ENCODE measurements around the gene UQCR11. TPM values are rescaled to one million over a fixed set of nuclear protein-coding genes. Genes with fewer than 3 reads are reported as not detected.

The UQCR11 gene
- total RNA-seq, result 100 to 1,000 TPM; 103 to 113 TPM

GRCh38 chr19:1605236-1606137 is at the start of gene UQCR11:
Gene UQCR11 (minus strand): TSS chr19:1605462. CDS start chr19:1605409, 53 bp downstream.
- ATAC-seq (replicated peaks in 1 of 2) (peak; percentile 92 to 93), DNase-seq (peak; percentile 93 to 97)
- H3K9me3 Mint-ChIP-seq, result no peaks in the 10 kb centered on the region
- peak within 1 kb of the TSS; percentile 95 for H3K27ac Mint-ChIP-seq
- H3K4me3 Mint-ChIP-seq, result peak within 1 kb of the TSS; percentile 90 to 97
- peaks cover 65% of the 10 kb centered on the region for H3K4me1 Mint-ChIP-seq (ENCODE audit: low read depth)
- peaks cover 0 to 6% of the 10 kb centered on the region in 2 donors for H3K36me3 Mint-ChIP-seq (ENCODE audit: insufficient read depth in 2 of 2)
- no peaks in the 10 kb centered on the region for H3K27me3 Mint-ChIP-seq (ENCODE audit: low read depth)

- H3K36me3 Mint-ChIP-seq (ENCODE audit: insufficient read depth in 2 of 2), result peaks cover 0 to 5% of the 10 kb centered on the region in 2 donors
- peak overlapping the region; percentile 49 to 63 for H3K4me3 Mint-ChIP-seq
- DNase-seq, result no peak
- H3K27ac Mint-ChIP-seq, result no peak overlapping the region
- ATAC-seq (replicated peaks in 1 of 2), result no peak
- H3K27me3 Mint-ChIP-seq (ENCODE audit: low read depth), result no peaks in the 10 kb centered on the region
- peaks cover 14% of the 10 kb centered on the region for H3K4me1 Mint-ChIP-seq (ENCODE audit: low read depth)
- no peaks in the 10 kb centered on the region for H3K9me3 Mint-ChIP-seq
Observed at GRCh38 chr19:1654178-1654792, 49.0 kb upstream of the UQCR11 start.

GRCh38 chr19:1653300-1653628 is 48.0 kb upstream of the UQCR11 start:
- H3K27ac Mint-ChIP-seq, result no peak overlapping the region
- peak overlapping the region; percentile 81 to 88 for H3K4me3 Mint-ChIP-seq
- ATAC-seq (replicated peaks in 1 of 2) (peak in 1 of 2 donors; percentile 0), DNase-seq (no peak)
- peaks cover 23% of the 10 kb centered on the region for H3K4me1 Mint-ChIP-seq (ENCODE audit: low read depth)
- no peaks in the 10 kb centered on the region for H3K27me3 Mint-ChIP-seq (ENCODE audit: low read depth)
- no peaks in the 10 kb centered on the region for H3K9me3 Mint-ChIP-seq
- H3K36me3 Mint-ChIP-seq (ENCODE audit: insufficient read depth in 2 of 2), result peaks cover 0 to 6% of the 10 kb centered on the region in 2 donors

GRCh38 chr19:1652471-1653299 is 47.4 kb upstream of the UQCR11 start, which contains the start of gene TCF3:
Gene TCF3 (minus strand): TSS chr19:1652615. CDS start chr19:1650248, 2,367 bp downstream.
- peak within 1 kb of the TSS; percentile 81 for H3K27ac Mint-ChIP-seq
- H3K27me3 Mint-ChIP-seq (ENCODE audit: low read depth), result no peaks in the 10 kb centered on the region
- ATAC-seq (replicated peaks in 1 of 2) (peak; percentile 91 to 93), DNase-seq (peak; percentile 98 to 99)
- peaks cover 23% of the 10 kb centered on the region for H3K4me1 Mint-ChIP-seq (ENCODE audit: low read depth)
- peak within 1 kb of the TSS; percentile 95 to 98 for H3K4me3 Mint-ChIP-seq
- no peaks in the 10 kb centered on the region for H3K9me3 Mint-ChIP-seq
- peaks cover 0 to 6% of the 10 kb centered on the region in 2 donors for H3K36me3 Mint-ChIP-seq (ENCODE audit: insufficient read depth in 2 of 2)

GRCh38 chr19:1651568-1652291 is 46.5 kb upstream of the UQCR11 start:
- H3K27ac Mint-ChIP-seq, result peak overlapping the region; percentile 97
- peak overlapping the region; percentile 95 to 98 for H3K4me3 Mint-ChIP-seq
- peaks cover 23% of the 10 kb centered on the region for H3K4me1 Mint-ChIP-seq (ENCODE audit: low read depth)
- no peaks in the 10 kb centered on the region for H3K27me3 Mint-ChIP-seq (ENCODE audit: low read depth)
- peaks cover 0 to 6% of the 10 kb centered on the region in 2 donors for H3K36me3 Mint-ChIP-seq (ENCODE audit: insufficient read depth in 2 of 2)
- ATAC-seq (replicated peaks in 1 of 2) (no peak), DNase-seq (peak; percentile 50 to 53)
- no peaks in the 10 kb centered on the region for H3K9me3 Mint-ChIP-seq

GRCh38 chr19:1650650-1651567 is 45.6 kb upstream of the UQCR11 start:
- H3K36me3 Mint-ChIP-seq (ENCODE audit: insufficient read depth in 2 of 2), result peaks cover 0 to 6% of the 10 kb centered on the region in 2 donors
- peak overlapping the region; percentile 95 to 98 for H3K4me3 Mint-ChIP-seq
- H3K9me3 Mint-ChIP-seq, result no peaks in the 10 kb centered on the region
- no peaks in the 10 kb centered on the region for H3K27me3 Mint-ChIP-seq (ENCODE audit: low read depth)
- ATAC-seq (replicated peaks in 1 of 2), result no peak
- peak; percentile 50 to 71 for DNase-seq
- H3K4me1 Mint-ChIP-seq (ENCODE audit: low read depth), result peaks cover 23% of the 10 kb centered on the region
- H3K27ac Mint-ChIP-seq, result peak overlapping the region; percentile 97

GRCh38 chr19:1649706-1650649 is 44.7 kb upstream of the UQCR11 start:
- DNase-seq (no peak), ATAC-seq (replicated peaks in 1 of 2) (no peak)
- Mint-ChIP-seq H3K27me3 (ENCODE audit: low read depth) (no peaks in the 10 kb centered on the region), H3K9me3 (no peaks in the 10 kb centered on the region), H3K27ac (peak overlapping the region; percentile 58), H3K4me1 (ENCODE audit: low read depth) (peaks cover 28% of the 10 kb centered on the region), H3K4me3 (peak overlapping the region; percentile 95 to 98), H3K36me3 (ENCODE audit: insufficient read depth in 2 of 2) (peaks cover 0 to 8% of the 10 kb centered on the region in 2 donors)

GRCh38 chr19:1648920-1649541 is 43.8 kb upstream of the UQCR11 start:
- Mint-ChIP-seq H3K4me1 (ENCODE audit: low read depth) (peaks cover 28% of the 10 kb centered on the region), H3K36me3 (ENCODE audit: insufficient read depth in 2 of 2) (peaks cover 0 to 8% of the 10 kb centered on the region in 2 donors), H3K27ac (no peak overlapping the region), H3K27me3 (ENCODE audit: low read depth) (no peaks in the 10 kb centered on the region), H3K4me3 (peak overlapping the region; percentile 14 to 95), H3K9me3 (no peaks in the 10 kb centered on the region)
- DNase-seq, result peak; percentile 33 to 57
- no peak for ATAC-seq (replicated peaks in 1 of 2)

- no peaks in the 10 kb centered on the region for H3K9me3 Mint-ChIP-seq
- H3K4me3 Mint-ChIP-seq, result peak overlapping the region in 1 of 2 donors; percentile 95
- ATAC-seq (replicated peaks in 1 of 2), result no peak
- no peak overlapping the region for H3K27ac Mint-ChIP-seq
- peaks cover 0 to 8% of the 10 kb centered on the region in 2 donors for H3K36me3 Mint-ChIP-seq (ENCODE audit: insufficient read depth in 2 of 2)
- DNase-seq, result peak in 1 of 2 donors; percentile 20
- no peaks in the 10 kb centered on the region for H3K27me3 Mint-ChIP-seq (ENCODE audit: low read depth)
- peaks cover 28% of the 10 kb centered on the region for H3K4me1 Mint-ChIP-seq (ENCODE audit: low read depth)
Observed at GRCh38 chr19:1648459-1648849, 43.2 kb upstream of the UQCR11 start.
